PC-3 (cell line): ENCODE measurements around the gene LACC1.

ENCODE experiments used
- EZH2 ChIP-seq: fragments of 300-600 bp; sonication (generic); IDR thresholded peaks from one replicate; pipeline ENCODE4 v1.6.1; 2017; ENCODE audit warnings: antibody characterized with exemption, mild to moderate bottlenecking, low read length; ENCODE audit not compliant: unreplicated experiment
- TF ChIP-seq, protein P1 (sequence below): fragments of 300-600 bp; sonication (generic); conservative IDR thresholded peaks from 2 replicates; pipeline ENCODE4 v1.5.1; 2017; ENCODE audit warnings: antibody characterized with exemption, low read depth, mild to moderate bottlenecking, low read length

DNA sequence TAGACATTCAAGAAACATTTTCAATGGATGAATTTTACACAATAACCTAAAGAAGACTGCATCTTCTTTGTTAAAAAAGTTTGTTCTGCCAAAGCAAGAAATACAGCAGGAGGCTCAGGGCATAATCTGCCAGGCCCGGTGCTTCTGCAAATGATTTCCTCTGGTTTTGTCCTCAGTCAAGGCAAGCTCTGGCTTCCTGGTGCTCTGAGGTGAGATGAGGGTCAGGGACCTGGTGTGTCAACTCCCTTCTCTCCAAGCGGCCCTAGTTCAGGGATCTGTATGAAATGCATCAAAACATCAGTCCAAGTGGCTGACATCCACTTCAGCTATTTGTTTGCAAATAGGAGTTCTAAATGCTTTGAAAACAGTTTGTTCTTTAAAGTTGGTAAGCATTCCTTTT is 31.6 kb downstream of the LACC1 start:
- TF ChIP-seq, protein P1, sequence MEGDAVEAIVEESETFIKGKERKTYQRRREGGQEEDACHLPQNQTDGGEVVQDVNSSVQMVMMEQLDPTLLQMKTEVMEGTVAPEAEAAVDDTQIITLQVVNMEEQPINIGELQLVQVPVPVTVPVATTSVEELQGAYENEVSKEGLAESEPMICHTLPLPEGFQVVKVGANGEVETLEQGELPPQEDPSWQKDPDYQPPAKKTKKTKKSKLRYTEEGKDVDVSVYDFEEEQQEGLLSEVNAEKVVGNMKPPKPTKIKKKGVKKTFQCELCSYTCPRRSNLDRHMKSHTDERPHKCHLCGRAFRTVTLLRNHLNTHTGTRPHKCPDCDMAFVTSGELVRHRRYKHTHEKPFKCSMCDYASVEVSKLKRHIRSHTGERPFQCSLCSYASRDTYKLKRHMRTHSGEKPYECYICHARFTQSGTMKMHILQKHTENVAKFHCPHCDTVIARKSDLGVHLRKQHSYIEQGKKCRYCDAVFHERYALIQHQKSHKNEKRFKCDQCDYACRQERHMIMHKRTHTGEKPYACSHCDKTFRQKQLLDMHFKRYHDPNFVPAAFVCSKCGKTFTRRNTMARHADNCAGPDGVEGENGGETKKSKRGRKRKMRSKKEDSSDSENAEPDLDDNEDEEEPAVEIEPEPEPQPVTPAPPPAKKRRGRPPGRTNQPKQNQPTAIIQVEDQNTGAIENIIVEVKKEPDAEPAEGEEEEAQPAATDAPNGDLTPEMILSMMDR: no peak
- TF ChIP-seq EZH2: no peak
